ENCODE data around the gene RHOU.

- no peak for TF ChIP-seq CTCF (IDR thresholded peaks at IDR 0.05)
- TF ChIP-seq POLR2A (IDR thresholded peaks at IDR 0.05) = no peak
Observed at GRCh38 chr1:228687587-228687986, 47.7 kb upstream of the RHOU start.
